GM12878 (cell line): ENCODE data around the gene RIPOR1. TPM values are rescaled to one million over a fixed set of nuclear protein-coding genes. Genes with fewer than 3 reads are reported as not detected.

Source experiments
- ATF7 ChIP-seq: fragments of 450-650 bp; IDR thresholded peaks from 2 replicates; pipeline ENCODE4 v1.6.1; 2016; ENCODE audit warnings: low read depth, mild to moderate bottlenecking
- CEBPZ ChIP-seq: fragments of 150-350 bp; IDR thresholded peaks from 2 replicates; pipeline ENCODE4 v1.6.1; 2016; ENCODE audit warnings: low read depth, low read length
- E2F8 ChIP-seq: fragments of 450-650 bp; IDR thresholded peaks from 2 replicates; pipeline ENCODE4 v1.6.1; 2018; ENCODE audit warnings: mild to moderate bottlenecking, low read depth, moderate library complexity; ENCODE audit not compliant: partially characterized antibody
- EED ChIP-seq: sonication (generic); IDR thresholded peaks from 2 replicates; pipeline ENCODE4 v1.6.1; 2016; ENCODE audit warnings: antibody characterized with exemption, low read depth
- FOS ChIP-seq: IDR thresholded peaks from 3 replicates; pipeline ENCODE4 v1.6.1; 2011; ENCODE audit warnings: borderline replicate concordance; ENCODE audit not compliant: insufficient read length; ENCODE audit errors: extremely low read depth
- FOXM1 ChIP-seq: IDR thresholded peaks from 2 replicates; pipeline ENCODE4 v1.6.1; 2012; ENCODE audit warnings: low read depth, mild to moderate bottlenecking, inconsistent platforms, low read length, moderate library complexity
- IKZF2 ChIP-seq, 2 experiments: fragments of 450-650 bp; IDR thresholded peaks; 2 replicates each; pipeline ENCODE4 v1.6.1; 2017; ENCODE audit warnings: mild to moderate bottlenecking in 2 of 2, moderate library complexity in 2 of 2
- MAX ChIP-seq: IDR thresholded peaks from 2 replicates; pipeline ENCODE4 v1.6.1; 2012; ENCODE audit warnings: low read depth, low read length, improper control_type of control experiment
- MLLT1 ChIP-seq: fragments of 450-650 bp; IDR thresholded peaks from 2 replicates; pipeline ENCODE4 v1.6.1; 2016; ENCODE audit warnings: mild to moderate bottlenecking
- MYC ChIP-seq: IDR thresholded peaks from 2 replicates; pipeline ENCODE4 v1.6.1; 2011; ENCODE audit warnings: mild to moderate bottlenecking, low read length, moderate library complexity, inconsistent platforms; ENCODE audit not compliant: insufficient read depth, insufficient replicate concordance, insufficient read length, severe bottlenecking
- NR2C1 ChIP-seq: fragments of 450-650 bp; IDR thresholded peaks from 2 replicates; pipeline ENCODE4 v1.6.1; 2017; ENCODE audit warnings: antibody characterized with exemption, mild to moderate bottlenecking, moderate library complexity
- PML ChIP-seq: IDR thresholded peaks from 2 replicates; pipeline ENCODE4 v1.6.1; 2012; ENCODE audit warnings: low read length, inconsistent platforms
- RUNX3 ChIP-seq: IDR thresholded peaks from 2 replicates; pipeline ENCODE4 v1.6.1; 2012; ENCODE audit warnings: low read length, inconsistent platforms
- SKIL ChIP-seq: fragments of 450-650 bp; IDR thresholded peaks from 2 replicates; pipeline ENCODE4 v1.6.1; 2017; ENCODE audit warnings: mild to moderate bottlenecking, low read depth, inconsistent platforms; ENCODE audit not compliant: poor library complexity, severe bottlenecking
- SP1 ChIP-seq: IDR thresholded peaks from one replicate; pipeline ENCODE4 v1.6.1; 2011; ENCODE audit warnings: low read depth, low read length
- SREBF1 ChIP-seq: IDR thresholded peaks from 2 replicates; pipeline ENCODE4 v1.6.1; 2012; ENCODE audit warnings: mild to moderate bottlenecking, low read length
- ZSCAN29 ChIP-seq: fragments of 450-650 bp; IDR thresholded peaks from 2 replicates; pipeline ENCODE4 v1.6.1; 2017; ENCODE audit warnings: mild to moderate bottlenecking, moderate library complexity
- polyA plus RNA-seq, 11 experiments: library from polyadenylated mRNA; depleted of rRNA in 4 of 11; unstranded in 6 of 11; stranded (reverse) in 5 of 11; fragments of >200 nt; fragmentation: Nextera tagmentation in 4 of 11; fragmentation: Illumina TruSeq in 1 of 11; extraction: Ambion mirVana in 4 of 11; extraction: Trizol in 1 of 11; gene quantifications; 1 replicate in 1 of 11; 2 replicates in 10 of 11; pipeline versions ENCODE4 v1.2.1 to v1.2.3, GENCODE V29; 2011 to 2016; ENCODE audit warnings: inconsistent platforms in 2 of 11, missing spikeins in 2 of 11, low read depth in 1 of 11
- total RNA-seq, 4 experiments: library from RNA; depleted of rRNA in 3 of 4; stranded (reverse); fragments of >200 nt in 3 of 4; fragmentation: Illumina TruSeq in 1 of 4; extraction: Trizol in 1 of 4; gene quantifications; 2 replicates each; pipeline versions ENCODE4 v1.2.1 to v1.2.3, GENCODE V29; 2013 to 2021

The RIPOR1 gene
- total and polyA plus RNA-seq, 10 of the 15 experiments (the other 5 are each of a cell fraction or from before 2014, with no cell fraction given), result 0.13 to 28.5 (median 7.0) TPM

- peak; percentile 73 for TF ChIP-seq SKIL
- TF ChIP-seq ATF7, result 0 out of 2 replicates have a peak, but pooled peaks have one; percentile 10
- no peak for TF ChIP-seq MAX
- TF ChIP-seq EED, result peak; percentile 36; the same call in 1 of the 2 replicates
- no peak for TF ChIP-seq PML
- TF ChIP-seq SP1, result no peak
- no peak for TF ChIP-seq CEBPZ
- no peak for TF ChIP-seq E2F8
- TF ChIP-seq NR2C1, result no peak
- TF ChIP-seq FOXM1, result 0 out of 2 replicates have a peak, but pooled peaks have one; percentile 29
- TF ChIP-seq IKZF2 (IDR thresholded peaks at IDR 0.05), result peak; percentile 60 to 62
- TF ChIP-seq MYC, result no peak
- TF ChIP-seq FOS, result no peak
- no peak for TF ChIP-seq SREBF1
- no peak for TF ChIP-seq MLLT1
- 0 out of 2 replicates have a peak, but pooled peaks have one; percentile 22 for TF ChIP-seq RUNX3
- TF ChIP-seq ZSCAN29, result no peak
Measured at GRCh38 chr16:67514382-67514828, 14.2 kb upstream of the RIPOR1 start (continued).
